ENCODE data around the gene MYO1G.

- no peak for TF ChIP-seq CTCF (IDR thresholded peaks at IDR 0.05)
- TF ChIP-seq RCOR1 (IDR thresholded peaks at IDR 0.05; ENCODE audit: low read length): no peak
- TF ChIP-seq RXRA (IDR thresholded peaks at IDR 0.05; ENCODE audit: borderline replicate concordance, low read depth): no peak
- TF ChIP-seq RAD21 (IDR thresholded peaks at IDR 0.05; ENCODE audit: low read length): no peak
- no peak for TF ChIP-seq POLR2AphosphoS5 (IDR thresholded peaks at IDR 0.05; ENCODE audit: low read depth, low read length)
- no peak for TF ChIP-seq NRF1 (IDR thresholded peaks at IDR 0.05; ENCODE audit: low read depth, low read length)
- TF ChIP-seq YY1 (IDR thresholded peaks at IDR 0.05; ENCODE audit: low read depth): no peak
- TF ChIP-seq FOSL2 (IDR thresholded peaks at IDR 0.05; ENCODE audit: borderline replicate concordance, low read depth): no peak
- no peak for TF ChIP-seq REST (IDR thresholded peaks at IDR 0.05; ENCODE audit: low read depth, low read length)
- no peak for TF ChIP-seq CHD2 (IDR thresholded peaks at IDR 0.05; ENCODE audit: low read length, partially characterized antibody)
- no peak for TF ChIP-seq TAF1 (IDR thresholded peaks at IDR 0.05; ENCODE audit: borderline replicate concordance, low read depth, low read length)
- TF ChIP-seq MAX (IDR thresholded peaks at IDR 0.05; ENCODE audit: low read depth): no peak
- no peak for TF ChIP-seq MXI1 (IDR thresholded peaks at IDR 0.05; ENCODE audit: low read depth, low read length)
- TF ChIP-seq GATA2 (CRISPR knock-in tag; IDR thresholded peaks at IDR 0.05): no peak
These were observed 19.3 kb downstream of the MYO1G start for GRCh38 chr7:44959433-44959951.
